ENCODE data around the gene MAGI2. TPM values are rescaled to one million over a fixed set of nuclear protein-coding genes. Genes with fewer than 3 reads are reported as not detected.

The MAGI2 gene
- polyA plus RNA-seq, 3 donors: 35.4 to 39.1 (median 36.4) TPM

- DNase-seq (ENCODE audit: low read depth in 3 of 3, low spot score in 2 of 3): no peak
Measured at GRCh38 chr7:78450706-78451105, 1002.8 kb downstream of the MAGI2 start.

- no peak for DNase-seq (ENCODE audit: low read depth in 3 of 3, low spot score in 2 of 3)
Measured at GRCh38 chr7:78448911-78449310, 1004.6 kb downstream of the MAGI2 start.

GRCh38 chr7:78444267-78444666, 1009.2 kb downstream of the MAGI2 start:
- DNase-seq (ENCODE audit: low read depth in 3 of 3, low spot score in 2 of 3): no peak

GRCh38 chr7:78443811-78444210, 1009.7 kb downstream of the MAGI2 start:
- DNase-seq (ENCODE audit: low read depth in 3 of 3, low spot score in 2 of 3): no peak

GRCh38 chr7:78441737-78442136, 1011.7 kb downstream of the MAGI2 start:
- no peak for DNase-seq (ENCODE audit: low read depth in 3 of 3, low spot score in 2 of 3)

GRCh38 chr7:78438433-78438832, 1015.0 kb downstream of the MAGI2 start:
- DNase-seq (ENCODE audit: low read depth in 3 of 3, low spot score in 2 of 3): no peak

- DNase-seq (ENCODE audit: low read depth in 3 of 3, low spot score in 2 of 3): no peak
Measured at GRCh38 chr7:78437118-78437517, 1016.3 kb downstream of the MAGI2 start.

GRCh38 chr7:78435355-78435754, 1018.1 kb downstream of the MAGI2 start:
- DNase-seq (ENCODE audit: low read depth in 3 of 3, low spot score in 2 of 3): no peak

- DNase-seq (ENCODE audit: low read depth in 3 of 3, low spot score in 2 of 3): no peak
Measured at GRCh38 chr7:78434281-78434680, 1019.2 kb downstream of the MAGI2 start.

- no peak for DNase-seq (ENCODE audit: low read depth in 3 of 3, low spot score in 2 of 3)
Measured at GRCh38 chr7:78433421-78433820, 1020.0 kb downstream of the MAGI2 start.

- DNase-seq (ENCODE audit: low read depth in 3 of 3, low spot score in 2 of 3): no peak
Measured at GRCh38 chr7:78429878-78430277, 1023.6 kb downstream of the MAGI2 start.

- DNase-seq (ENCODE audit: low read depth in 3 of 3, low spot score in 2 of 3): no peak
Measured at GRCh38 chr7:78427209-78427608, 1026.3 kb downstream of the MAGI2 start.

- DNase-seq (ENCODE audit: low read depth in 3 of 3, low spot score in 2 of 3): no peak
Measured at GRCh38 chr7:78420001-78420400, 1033.5 kb downstream of the MAGI2 start.

- DNase-seq (ENCODE audit: low read depth in 3 of 3, low spot score in 2 of 3): no peak
Measured at GRCh38 chr7:78417180-78417853, 1036.2 kb downstream of the MAGI2 start.

- no peak for DNase-seq (ENCODE audit: low read depth in 3 of 3, low spot score in 2 of 3)
Measured at GRCh38 chr7:78413568-78413967, 1039.9 kb downstream of the MAGI2 start.

- DNase-seq (ENCODE audit: low read depth in 3 of 3, low spot score in 2 of 3): no peak
Measured at GRCh38 chr7:78412216-78412858, 1041.1 kb downstream of the MAGI2 start.

GRCh38 chr7:78407031-78407430, 1046.4 kb downstream of the MAGI2 start:
- DNase-seq (ENCODE audit: low read depth in 3 of 3, low spot score in 2 of 3): no peak

- DNase-seq (ENCODE audit: low read depth in 3 of 3, low spot score in 2 of 3): no peak
Measured at GRCh38 chr7:78406531-78406930, 1046.9 kb downstream of the MAGI2 start.

GRCh38 chr7:78402096-78402495, 1051.4 kb downstream of the MAGI2 start:
- no peak for DNase-seq (ENCODE audit: low read depth in 3 of 3, low spot score in 2 of 3)

GRCh38 chr7:78400038-78400437, 1053.4 kb downstream of the MAGI2 start:
- DNase-seq (ENCODE audit: low read depth in 3 of 3, low spot score in 2 of 3): no peak

GRCh38 chr7:78399033-78399769, 1054.3 kb downstream of the MAGI2 start:
- no peak for DNase-seq (ENCODE audit: low read depth in 3 of 3, low spot score in 2 of 3)

- no peak for DNase-seq (ENCODE audit: low read depth in 3 of 3, low spot score in 2 of 3)
Measured at GRCh38 chr7:78398576-78398975, 1054.9 kb downstream of the MAGI2 start.

All from right renal cortex interstitium (tissue), 3 donors.